HG02852 (cell line): ENCODE measurements around the gene CCDC93.
A peak's percentile ranks its signal among the peaks of the same experiment; 100 is the strongest.

Experiments used
- ATAC-seq: cut with Tn5 transposase; IDR thresholded peaks from one replicate; pipeline ENCODE4 v1.9.1; 2021; ENCODE audit warnings: mild to moderate bottlenecking, moderate library complexity; ENCODE audit not compliant: unreplicated experiment

The CCDC93 gene, protein sequence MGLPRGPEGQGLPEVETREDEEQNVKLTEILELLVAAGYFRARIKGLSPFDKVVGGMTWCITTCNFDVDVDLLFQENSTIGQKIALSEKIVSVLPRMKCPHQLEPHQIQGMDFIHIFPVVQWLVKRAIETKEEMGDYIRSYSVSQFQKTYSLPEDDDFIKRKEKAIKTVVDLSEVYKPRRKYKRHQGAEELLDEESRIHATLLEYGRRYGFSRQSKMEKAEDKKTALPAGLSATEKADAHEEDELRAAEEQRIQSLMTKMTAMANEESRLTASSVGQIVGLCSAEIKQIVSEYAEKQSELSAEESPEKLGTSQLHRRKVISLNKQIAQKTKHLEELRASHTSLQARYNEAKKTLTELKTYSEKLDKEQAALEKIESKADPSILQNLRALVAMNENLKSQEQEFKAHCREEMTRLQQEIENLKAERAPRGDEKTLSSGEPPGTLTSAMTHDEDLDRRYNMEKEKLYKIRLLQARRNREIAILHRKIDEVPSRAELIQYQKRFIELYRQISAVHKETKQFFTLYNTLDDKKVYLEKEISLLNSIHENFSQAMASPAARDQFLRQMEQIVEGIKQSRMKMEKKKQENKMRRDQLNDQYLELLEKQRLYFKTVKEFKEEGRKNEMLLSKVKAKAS

DNA sequence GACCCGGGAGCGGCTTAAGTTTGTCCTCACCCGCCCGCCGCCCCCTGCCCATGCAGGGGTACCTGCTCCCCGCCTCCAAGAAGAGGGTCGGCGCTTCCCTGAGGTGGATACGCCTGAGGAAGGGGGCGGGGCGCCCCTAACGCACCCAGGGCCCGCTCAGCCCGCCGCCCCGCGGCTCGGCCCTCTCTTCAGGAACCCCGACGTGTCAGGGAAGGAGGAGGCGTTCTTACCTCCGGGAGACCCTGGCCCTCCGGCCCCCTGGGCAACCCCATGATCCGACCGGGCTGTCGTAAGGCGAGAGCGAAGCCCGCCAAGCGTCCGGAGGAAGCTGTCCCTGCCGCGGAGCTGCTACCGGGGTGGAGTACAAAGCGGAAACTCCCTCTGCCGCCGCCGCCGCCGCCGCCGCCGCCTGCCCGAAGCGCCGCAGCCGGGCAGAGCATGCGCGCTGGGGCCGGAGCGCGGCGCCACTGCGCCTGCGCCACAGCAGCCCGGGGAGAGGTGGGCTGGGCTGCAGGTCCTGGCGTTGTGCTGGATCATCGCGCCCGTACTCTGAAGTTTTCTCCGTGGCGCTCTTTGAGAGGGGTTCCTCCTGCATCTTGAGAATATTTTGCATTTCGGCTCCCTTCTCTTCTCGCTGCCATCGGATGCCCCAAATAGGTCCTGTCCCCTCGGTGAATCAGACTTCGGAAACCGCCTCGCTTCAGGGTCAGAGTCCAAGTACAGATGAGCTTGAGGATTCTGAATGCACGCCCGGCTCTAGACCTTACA lies at the start of gene CCDC93:
CCDC93 (minus strand) TSS at position 347 of the 768 bp plus-strand sequence; CDS start at position 272, 75 bp downstream.
- ATAC-seq: peak; percentile 89

DNA sequence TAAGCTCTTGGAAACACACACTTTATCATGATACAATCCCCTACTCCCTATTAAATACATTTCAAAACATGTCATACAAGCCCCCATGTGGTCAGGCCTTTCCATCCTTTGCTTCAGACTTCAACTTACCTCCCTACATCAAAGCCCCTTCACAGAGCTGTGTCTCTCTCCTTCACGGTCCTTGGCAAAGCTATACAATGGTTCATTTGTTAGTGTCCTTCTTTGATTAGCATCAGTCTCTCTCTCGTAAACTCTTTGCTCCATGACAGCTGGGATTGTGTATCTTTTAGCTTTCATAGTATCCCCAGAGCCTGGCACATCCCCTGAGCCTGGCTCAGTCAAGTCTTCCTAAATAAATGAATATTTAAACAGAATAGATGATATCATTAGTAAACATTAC lies 48.8 kb upstream of the CCDC93 start:
- ATAC-seq: no peak

DNA sequence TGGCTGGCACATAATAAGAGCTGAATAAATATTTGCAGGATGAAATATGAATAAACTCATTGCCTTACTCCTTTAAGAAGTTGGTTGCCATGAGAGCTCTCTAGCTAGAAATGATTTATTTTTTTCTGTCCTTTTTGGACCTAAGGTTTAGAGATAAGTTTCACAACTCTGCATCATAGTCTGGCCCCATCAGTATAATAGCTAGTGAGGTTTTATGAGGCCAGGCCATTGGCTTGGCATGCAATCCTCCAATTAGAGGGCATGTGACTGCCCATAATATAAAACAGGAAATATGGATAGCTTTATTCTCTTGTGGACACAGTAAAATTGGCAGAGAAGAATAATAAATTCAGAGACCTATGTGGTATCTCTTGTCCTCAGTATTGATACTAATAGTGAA lies 48.2 kb upstream of the CCDC93 start:
- no peak for ATAC-seq

DNA sequence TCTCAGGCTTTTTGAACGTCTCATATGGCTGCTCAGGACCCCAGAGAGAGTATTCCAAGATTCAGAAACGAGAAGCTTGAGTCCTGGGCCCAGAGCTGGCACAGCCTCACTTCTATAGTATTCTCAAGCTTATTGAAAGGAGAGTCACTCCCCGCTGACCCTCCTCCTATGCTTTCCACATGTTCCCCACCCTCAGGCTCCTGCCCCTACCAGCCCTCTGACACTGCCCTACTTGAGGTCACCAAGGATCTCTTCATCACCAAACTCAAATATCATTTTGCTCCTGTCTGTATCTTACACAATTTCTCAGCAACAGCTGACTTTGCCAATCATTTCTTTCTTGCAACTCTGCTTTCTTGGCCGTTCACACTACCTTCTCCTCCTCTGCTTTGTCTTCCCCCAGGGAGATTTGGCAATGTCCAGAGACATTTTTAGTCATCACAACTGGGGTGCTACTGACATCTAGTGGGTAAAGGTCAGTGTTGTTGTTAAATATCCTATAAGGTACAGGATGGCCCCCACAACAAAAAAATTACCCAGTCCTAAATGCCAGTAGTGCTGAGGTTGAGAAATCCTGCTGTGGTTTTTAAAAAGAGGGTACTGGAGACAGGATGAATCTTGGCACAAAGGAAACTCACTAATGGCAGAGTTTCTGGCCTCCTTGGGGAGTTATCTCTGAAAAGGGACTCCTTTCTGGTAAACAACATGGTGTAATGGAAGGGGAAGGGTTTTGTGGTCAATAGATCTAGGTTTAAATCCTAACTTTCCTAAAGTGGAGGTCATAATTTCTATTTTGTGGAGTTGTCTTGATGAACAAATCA lies 47.5 kb upstream of the CCDC93 start:
- peak; percentile 71 for ATAC-seq

DNA sequence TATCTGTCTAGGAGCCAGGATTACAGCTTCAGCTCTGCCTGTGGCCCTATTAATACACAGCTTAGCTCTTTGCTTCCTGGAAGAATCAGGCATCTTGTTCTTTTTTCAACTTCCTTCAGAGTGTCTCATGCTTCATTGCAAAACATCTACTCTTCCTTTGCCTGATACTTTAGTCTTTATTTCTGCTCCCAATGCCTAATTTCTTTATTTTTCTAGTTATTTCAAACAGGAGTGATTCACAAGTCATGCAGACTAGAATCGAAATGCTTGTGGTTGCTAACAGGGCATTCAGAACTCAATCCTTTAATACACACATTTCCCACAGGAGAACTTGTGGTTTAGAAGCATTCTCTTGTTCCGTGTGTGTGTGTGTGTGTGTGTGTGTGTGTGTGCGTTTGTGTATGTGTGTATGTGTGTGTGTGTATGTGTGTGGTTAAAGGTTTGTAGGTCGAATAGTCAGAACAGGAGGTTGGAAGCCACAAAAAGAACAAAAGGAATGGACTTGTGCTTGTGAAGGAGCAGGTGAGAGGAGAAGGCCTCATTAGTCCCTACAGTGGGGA lies 46.1 kb upstream of the CCDC93 start:
- no peak for ATAC-seq

DNA sequence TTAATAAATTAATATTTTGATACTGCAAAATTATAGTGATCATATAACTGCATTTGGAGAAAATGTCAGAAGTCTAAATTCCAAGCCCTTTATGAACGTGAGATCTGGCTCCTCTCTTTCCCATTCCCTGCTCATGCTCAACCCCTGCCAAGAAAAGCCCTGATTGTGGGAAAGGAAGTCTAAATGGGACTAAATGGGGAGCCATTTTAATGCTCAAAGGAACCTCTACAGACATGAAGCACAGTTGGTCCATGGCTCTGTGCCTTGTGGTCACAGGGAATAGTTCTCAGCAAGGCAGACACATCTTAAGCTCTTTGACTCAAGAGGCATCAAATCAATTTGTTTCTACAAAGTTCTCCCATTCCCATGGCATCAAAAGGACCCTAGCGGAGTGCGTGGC lies 45.1 kb upstream of the CCDC93 start:
- ATAC-seq: no peak

DNA sequence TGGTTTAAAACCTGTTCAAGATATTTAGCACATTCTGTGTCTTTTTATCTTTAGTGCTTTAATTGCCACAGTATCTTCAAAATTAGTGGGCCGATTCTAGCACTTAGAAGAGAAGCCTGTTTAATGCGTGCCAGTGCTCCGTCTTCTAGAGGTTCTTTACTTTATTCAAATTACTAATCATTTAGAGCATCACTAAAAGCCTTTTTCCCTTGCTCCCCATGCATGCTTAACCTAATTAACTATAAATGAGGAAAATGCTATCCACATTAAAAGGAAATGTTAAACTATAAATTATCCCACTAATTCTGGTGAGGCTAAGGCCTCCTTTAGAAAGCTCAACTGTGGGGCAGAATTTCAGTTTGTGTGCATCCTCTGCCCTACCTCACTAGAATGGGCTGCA lies 42.9 kb upstream of the CCDC93 start:
- ATAC-seq: no peak

DNA sequence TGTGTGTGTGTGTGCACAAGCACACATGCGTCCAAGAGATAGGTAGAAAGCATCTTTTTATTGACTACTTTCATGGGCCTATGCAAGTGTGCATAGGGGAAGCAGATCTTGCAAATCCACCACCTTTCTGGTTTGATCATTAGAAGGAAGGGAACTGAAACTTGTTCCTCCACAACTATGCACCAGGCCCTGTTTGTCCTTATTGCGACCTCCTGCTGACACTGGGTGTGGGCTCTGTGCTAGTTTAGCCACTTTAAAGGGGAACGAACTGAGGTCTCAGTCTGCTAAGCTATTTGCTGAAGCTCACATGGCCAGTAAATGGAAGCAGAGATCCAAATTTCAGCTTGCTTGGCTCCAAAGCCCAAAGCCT lies 42.3 kb upstream of the CCDC93 start:
- peak; percentile 87 for ATAC-seq

DNA sequence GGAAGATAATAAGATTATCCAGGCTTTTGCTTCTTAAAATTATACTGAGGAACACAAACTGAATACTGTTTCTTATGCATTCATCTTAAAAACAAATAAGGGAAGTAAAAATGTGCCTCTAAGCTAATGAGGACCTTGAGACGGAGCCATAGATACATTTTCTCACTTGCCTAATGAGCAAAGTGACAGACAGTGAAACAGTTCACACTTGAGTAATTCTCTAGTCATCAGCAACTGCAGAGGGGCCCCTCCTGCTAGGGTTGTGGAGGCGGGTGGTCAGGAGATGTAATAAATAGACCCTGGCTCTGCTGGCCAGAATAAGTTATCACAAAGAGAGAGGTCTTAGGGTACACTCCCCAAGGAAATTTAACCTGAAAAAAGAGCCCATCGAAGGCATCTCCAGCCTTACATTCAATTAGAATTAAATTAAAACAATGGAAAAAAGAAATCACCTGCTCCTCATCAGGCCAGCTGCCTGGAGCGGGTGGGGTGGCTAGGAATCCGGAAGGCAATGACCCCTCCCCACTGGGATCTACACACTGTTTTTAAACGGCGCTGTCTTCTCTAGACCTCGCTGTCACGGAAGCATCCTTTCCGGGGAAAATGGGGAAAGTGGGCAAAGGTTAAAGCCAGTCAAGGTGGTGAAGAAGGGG lies 41.8 kb upstream of the CCDC93 start:
- ATAC-seq: peak; percentile 78

DNA sequence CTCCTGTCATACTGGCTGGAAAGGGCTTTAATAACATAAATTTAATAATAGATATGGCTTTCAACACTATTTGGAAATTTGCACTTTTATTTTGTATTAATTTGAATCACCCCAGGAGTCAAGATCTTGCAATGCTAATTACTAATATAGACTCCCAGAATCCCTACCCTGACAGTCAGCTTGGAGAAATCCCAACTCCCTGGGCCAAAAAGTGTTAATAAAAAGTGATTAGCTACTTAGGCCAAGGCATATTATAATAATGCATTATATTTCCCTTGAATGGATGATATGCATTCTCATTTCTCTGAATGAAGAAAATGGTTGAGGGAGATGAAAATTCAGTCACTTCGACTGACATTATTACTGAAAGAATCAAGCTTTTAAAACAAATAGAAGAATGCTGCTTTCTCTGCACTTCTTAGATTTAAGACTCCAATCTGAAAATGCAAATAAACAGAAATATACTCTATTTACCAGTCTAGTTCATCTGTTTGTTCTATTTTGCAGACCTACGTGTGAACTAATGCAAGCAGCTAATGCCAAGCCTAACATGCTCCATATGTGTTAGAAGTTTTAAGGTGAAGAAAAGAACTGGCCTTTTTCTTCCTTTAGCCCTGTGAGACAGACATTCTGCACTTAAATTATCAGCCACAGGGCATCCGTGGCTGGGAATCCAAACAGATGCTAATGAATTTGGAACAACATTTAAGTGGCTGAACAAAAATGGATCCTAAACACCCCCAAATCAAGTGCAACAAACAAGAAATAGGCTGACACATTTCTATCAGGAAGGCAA lies 40.5 kb upstream of the CCDC93 start:
- ATAC-seq: no peak

DNA sequence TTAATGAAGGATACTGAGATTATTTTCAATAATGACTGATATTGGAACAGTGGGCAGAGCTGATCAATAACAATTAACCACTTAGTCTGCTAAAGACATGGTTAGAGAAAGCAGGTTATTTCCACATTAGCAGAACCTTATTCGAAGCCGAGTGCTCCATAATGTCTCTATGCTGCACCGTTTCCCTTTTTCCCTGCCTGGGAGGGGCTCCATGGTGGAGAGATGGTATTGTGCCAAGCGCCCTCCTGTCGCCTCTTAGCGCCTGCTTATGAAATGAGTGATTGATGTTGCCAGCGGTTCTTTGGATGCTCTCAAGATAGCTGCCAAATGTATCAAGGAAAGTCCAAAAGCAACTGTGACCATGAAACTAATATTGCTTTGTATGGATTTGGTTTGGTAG lies 39.8 kb upstream of the CCDC93 start:
- ATAC-seq: no peak

DNA sequence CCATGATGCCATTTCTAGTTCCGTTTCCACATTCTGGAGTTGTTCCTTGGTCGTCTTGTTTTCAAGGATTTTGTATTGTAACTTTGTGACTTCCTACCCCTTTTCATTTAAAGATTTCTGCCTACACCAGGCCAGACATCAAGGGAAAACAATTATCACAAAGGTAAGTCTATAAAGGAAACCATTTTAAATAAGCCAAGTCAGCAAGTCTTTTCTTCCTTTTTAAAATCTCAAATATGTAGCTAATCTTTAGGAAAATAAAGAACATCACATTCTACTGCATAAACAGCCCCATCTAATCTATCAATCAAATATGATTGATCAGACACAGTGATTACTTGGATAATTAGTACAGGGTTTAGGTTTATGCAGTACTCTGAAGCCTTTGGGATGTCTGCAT lies 38.6 kb upstream of the CCDC93 start:
- no peak for ATAC-seq

DNA sequence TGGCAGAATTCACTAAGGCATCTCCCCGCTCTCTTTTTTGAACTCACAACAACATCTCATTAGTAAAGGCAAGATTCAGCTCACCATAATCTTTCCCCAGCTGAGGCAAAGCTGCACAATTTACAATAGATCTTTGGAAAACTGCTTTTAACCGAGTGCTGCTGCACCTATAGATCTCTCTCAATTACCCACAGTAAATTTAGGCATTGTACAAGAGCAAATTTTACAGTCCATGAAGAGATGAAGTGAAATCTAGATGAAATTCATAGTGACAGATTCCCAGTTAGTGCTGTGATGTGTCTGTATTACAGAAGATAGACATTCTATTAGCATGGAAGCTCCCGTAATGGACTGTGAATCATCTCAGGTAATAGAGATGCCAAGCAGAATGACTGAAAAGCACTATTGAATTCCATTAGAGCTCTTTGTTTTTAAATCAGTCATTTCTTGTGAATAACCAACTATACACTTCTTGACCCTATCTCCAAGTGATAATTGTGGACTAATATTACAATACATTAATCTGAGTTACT lies 38.0 kb upstream of the CCDC93 start:
- no peak for ATAC-seq

DNA sequence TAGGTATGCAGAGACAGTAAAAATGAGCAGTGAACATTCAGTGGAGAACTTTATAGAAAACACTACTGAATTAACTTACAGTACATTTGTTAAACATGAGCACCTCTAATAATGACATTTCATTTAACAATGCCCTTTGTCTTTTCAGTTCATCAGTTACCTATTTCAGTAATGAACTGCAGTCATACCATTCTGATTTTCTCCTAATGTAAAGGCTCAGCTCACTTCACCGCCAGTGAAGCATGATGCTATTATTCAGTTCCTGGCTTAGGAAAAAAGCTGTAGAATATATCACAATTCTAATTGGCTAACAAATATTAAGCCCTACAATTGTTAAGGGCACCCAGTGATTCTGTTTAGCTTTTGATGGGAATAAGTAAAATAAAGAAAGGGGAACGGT lies 37.1 kb upstream of the CCDC93 start:
- ATAC-seq: no peak

DNA sequence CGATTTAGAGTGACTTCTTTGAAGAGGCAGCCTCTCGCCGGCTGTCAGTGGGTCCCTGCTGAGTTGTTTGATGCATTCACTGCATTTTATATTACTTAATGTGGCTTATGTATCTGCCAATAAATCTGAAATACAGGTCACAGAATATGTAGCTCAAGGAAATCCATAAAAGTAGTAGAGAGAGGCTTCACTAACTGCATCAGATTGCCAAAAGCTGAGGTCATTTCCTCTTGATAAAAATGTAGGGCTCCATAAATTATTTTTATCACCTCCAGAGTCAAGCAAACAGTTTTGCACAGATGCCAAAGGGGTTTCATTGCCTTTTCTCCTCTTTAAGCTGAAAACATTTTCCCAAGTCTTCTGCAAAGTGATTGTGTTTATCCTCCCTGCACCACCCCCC lies 36.5 kb upstream of the CCDC93 start:
- no peak for ATAC-seq

DNA sequence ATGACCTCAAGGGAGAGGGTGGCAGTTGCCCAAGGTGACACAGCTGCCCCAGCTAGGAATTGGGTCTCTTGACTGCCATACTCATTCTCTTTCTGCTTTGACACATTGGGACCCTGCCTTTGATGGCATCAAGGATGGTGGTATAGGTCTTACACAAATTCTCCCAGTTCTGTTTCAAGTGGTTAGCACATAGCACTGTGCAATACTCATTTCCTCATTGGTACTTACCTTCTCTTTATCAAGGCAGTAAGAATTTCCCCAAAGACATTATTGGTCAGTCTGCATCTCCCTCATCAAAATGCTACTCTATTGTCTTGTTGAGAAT lies 35.9 kb upstream of the CCDC93 start:
- ATAC-seq: peak; percentile 84

DNA sequence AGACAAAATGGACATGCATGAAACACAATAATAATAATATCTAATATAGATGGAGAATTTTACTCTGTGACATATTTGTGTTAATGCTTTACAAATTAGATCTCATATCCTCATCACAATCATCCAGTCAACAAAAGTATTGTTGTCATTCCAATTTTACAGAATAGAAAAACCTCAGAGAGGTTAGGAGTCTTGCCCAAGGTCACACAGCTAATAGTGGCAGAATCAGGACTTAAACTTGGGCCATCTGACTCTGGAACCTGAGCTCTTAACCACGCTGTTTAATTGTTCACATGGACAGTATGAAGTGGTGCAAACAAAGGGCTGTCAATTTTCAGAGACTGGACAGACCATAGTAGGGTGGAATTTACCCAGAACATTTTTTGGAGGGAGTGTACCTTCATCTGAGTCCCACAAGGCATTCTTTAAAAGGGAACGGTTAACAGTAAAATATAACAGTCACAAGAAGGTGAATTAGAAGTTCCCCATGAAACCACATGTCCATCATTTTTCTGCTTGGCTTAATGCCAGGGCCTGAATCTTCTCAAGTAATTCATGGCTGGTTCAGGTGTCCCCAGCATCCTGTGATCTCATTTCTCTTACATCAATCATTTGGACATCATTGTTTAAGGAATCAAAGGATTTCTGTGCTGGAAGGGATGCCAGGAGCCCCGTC lies 35.4 kb upstream of the CCDC93 start:
- ATAC-seq: peak; percentile 4

DNA sequence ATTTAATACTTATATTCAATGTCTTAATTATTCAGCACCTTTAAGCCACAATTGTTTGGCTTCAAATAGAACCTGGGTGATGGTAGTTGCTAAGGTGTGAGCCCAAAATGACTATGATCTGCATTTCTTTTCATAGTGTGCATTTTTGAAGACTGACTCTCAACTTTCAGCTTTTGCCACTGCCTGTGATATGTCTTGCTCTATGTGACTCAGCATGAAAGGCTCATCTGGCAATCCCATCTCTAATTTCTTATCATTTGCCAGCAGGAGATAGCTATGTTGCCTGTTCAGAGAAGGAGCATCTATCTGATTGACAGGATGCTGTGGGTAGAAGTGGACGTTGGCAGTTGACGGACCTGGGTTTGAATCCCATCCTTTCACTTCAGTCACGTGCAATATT lies 34.5 kb upstream of the CCDC93 start:
- ATAC-seq: no peak

DNA sequence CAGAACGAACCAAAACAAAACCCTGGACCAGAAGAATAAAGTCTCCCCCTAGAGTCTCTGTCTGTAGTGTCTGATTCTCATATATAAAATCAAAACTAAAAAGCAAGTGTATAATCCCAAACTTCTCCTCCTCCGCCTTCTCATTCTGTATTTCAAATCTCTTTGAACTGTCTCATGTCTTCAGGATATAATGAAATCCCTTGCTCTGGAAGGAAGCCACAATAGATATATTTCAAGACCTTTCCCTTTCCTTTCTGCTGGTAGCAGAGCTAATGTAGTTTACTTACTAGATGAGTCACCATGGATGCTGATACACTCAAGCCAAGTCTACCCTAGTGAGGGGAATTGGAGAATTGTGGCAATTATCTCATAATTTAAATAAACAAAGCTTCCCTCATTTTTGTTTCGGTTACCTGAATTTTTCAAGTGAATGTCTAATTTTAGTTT lies 33.5 kb upstream of the CCDC93 start:
- no peak for ATAC-seq
